GM06990 (cell line): Measurements from ENCODE around the gene SPEF2.

Experiments used
- DNase-seq: peaks from one replicate; pipeline ENCODE4 v3.0.0-alpha.2; 2011; ENCODE audit not compliant: insufficient read length; ENCODE audit errors: extremely low read depth
- H3K27me3 ChIP-seq: replicated peaks from 2 replicates; pipeline ENCODE4 v1.6.0; 2011; ENCODE audit warnings: low read length; ENCODE audit not compliant: control insufficient read depth, insufficient read depth
- H3K36me3 ChIP-seq: 2 replicates; pipeline ENCODE4 v1.5.1; 2011; ENCODE audit warnings: low read length; ENCODE audit not compliant: control insufficient read depth, insufficient read depth
- H3K4me3 ChIP-seq: replicated peaks from 2 replicates; pipeline ENCODE4 v1.5.1; 2011; ENCODE audit warnings: low read depth, mild to moderate bottlenecking, control low read depth, low read length
- TF ChIP-seq, protein P1 (sequence below): IDR thresholded peaks from 2 replicates; pipeline ENCODE4 v1.5.1; 2011; ENCODE audit warnings: low read length, control low read depth, mild to moderate bottlenecking, inconsistent platforms; ENCODE audit not compliant: insufficient read depth, poor library complexity, severe bottlenecking

SPEF2 gene

GRCh38 chr5:35717718-35718117 is 100.1 kb downstream of the SPEF2 start:
- TF ChIP-seq, protein P1, sequence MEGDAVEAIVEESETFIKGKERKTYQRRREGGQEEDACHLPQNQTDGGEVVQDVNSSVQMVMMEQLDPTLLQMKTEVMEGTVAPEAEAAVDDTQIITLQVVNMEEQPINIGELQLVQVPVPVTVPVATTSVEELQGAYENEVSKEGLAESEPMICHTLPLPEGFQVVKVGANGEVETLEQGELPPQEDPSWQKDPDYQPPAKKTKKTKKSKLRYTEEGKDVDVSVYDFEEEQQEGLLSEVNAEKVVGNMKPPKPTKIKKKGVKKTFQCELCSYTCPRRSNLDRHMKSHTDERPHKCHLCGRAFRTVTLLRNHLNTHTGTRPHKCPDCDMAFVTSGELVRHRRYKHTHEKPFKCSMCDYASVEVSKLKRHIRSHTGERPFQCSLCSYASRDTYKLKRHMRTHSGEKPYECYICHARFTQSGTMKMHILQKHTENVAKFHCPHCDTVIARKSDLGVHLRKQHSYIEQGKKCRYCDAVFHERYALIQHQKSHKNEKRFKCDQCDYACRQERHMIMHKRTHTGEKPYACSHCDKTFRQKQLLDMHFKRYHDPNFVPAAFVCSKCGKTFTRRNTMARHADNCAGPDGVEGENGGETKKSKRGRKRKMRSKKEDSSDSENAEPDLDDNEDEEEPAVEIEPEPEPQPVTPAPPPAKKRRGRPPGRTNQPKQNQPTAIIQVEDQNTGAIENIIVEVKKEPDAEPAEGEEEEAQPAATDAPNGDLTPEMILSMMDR = peak; percentile 40
- H3K36me3 ChIP-seq = no peaks in the 10 kb centered on the region
- H3K27me3 ChIP-seq = no peaks in the 10 kb centered on the region; the same call in 1 of the 2 replicates
- no peak overlapping the region for H3K4me3 ChIP-seq
- DNase-seq = no peak

- Histone ChIP-seq H3K4me3 (no peak overlapping the region), H3K27me3 (no peaks in the 10 kb centered on the region), H3K36me3 (no peaks in the 10 kb centered on the region)
- TF ChIP-seq, protein P1 = no peak
- DNase-seq = no peak
These were observed 118.1 kb downstream of the SPEF2 start for GRCh38 chr5:35735718-35736117.

GRCh38 chr5:35736280-35736679 is 118.6 kb downstream of the SPEF2 start:
- Histone ChIP-seq H3K4me3 (no peak overlapping the region), H3K36me3 (no peaks in the 10 kb centered on the region), H3K27me3 (no peaks in the 10 kb centered on the region)
- TF ChIP-seq, protein P1 = no peak
- no peak for DNase-seq

DNA sequence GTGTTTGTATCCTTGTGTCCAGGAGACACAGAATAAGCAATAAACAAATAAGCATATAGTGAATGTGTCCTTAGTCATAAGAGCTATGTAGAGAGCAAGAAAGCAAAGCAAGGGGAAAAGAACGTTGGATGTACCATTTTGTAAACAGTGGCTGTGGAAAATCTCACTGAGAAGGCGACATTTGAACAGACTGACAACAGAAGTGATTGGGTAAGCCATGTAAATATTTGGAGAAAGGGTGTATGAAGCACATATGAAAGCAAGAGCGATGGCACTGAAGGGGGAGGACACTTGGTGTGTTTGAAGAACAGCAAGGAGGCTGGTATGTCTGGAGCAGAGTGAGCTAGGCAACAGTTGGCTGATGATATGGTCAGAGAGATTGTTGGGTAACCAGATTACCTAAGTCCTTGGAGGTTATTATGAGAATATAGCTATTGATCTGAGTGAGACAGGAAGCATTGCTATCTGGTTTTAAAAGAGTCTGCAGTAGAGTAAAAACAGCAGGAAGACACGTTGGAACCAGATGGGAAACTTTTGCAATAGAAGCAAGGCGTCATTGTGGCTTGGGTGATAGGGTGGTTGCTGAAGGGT is 123.6 kb downstream of the SPEF2 start:
- TF ChIP-seq, protein P1 = no peak
- Histone ChIP-seq H3K27me3 (no peaks in the 10 kb centered on the region), H3K36me3 (no peaks in the 10 kb centered on the region), H3K4me3 (no peak overlapping the region)
- no peak for DNase-seq

DNA sequence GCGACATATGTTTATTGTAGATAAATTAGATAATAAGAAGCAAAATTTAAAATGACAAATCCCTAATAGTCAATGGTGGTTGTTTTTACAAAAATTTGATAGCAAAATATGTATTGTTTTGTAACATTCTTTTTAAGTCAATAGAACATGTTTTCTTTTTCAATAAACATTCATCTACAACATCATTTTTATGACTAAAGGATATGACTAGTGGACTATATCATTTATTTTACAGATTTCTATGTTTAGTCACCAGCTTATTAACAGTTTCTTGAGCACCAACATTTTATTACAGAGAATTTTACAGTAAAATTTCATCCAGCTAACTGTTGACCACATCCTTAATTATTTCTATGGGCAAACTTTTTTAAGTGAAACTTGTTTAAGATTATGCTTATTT is 124.3 kb downstream of the SPEF2 start:
- no peaks in the 10 kb centered on the region for H3K36me3 ChIP-seq
- H3K4me3 ChIP-seq = no peak overlapping the region
- DNase-seq = no peak
- TF ChIP-seq, protein P1 = no peak
- no peaks in the 10 kb centered on the region for H3K27me3 ChIP-seq

- Histone ChIP-seq H3K27me3 (no peaks in the 10 kb centered on the region), H3K4me3 (no peak overlapping the region), H3K36me3 (no peaks in the 10 kb centered on the region)
- TF ChIP-seq, protein P1 = no peak
- no peak for DNase-seq
These were observed 126.0 kb downstream of the SPEF2 start for GRCh38 chr5:35743644-35744043.
